A673 (cell line): Measurements from ENCODE around the gene KLHL35.

Experiments
- CTCF ChIP-seq: fragments of 300-800, 200-600 bp; sonication (generic); conservative IDR thresholded peaks from 2 replicates; pipeline ENCODE4 v1.5.1; 2017; ENCODE audit warnings: low read depth, mild to moderate bottlenecking, antibody characterized with exemption, low read length, moderate library complexity, mixed read lengths
- EZH2 ChIP-seq: fragments of 200-600 bp; sonication (generic); IDR thresholded peaks from 2 replicates; pipeline ENCODE4 v1.6.1; 2017; ENCODE audit warnings: borderline replicate concordance, low read depth, mild to moderate bottlenecking, mixed read lengths, antibody characterized with exemption, low read length; ENCODE audit not compliant: poor library complexity, severe bottlenecking

GRCh38 chr11:75472081-75472732, 39.2 kb upstream of the KLHL35 start:
- TF ChIP-seq CTCF (no peak), EZH2 (no peak)
